HEK293 (cell line): Measurements from ENCODE around the gene SUCO.

Source experiments
- CTCF ChIA-PET: fragments of 350-600 bp; formaldehyde crosslinking; extraction: SDS; loops from one replicate; lab custom pipeline; 2021; ENCODE audit warnings: antibody characterized with exemption; lab: Yijun Ruan, JAX
- POLR2A ChIA-PET: fragments of 300-600 bp; formaldehyde crosslinking; extraction: SDS; loops from one replicate; lab custom pipeline; 2020; ENCODE audit warnings: antibody characterized with exemption, inconsistent platforms; lab: Yijun Ruan, JAX
- H3K27ac ChIP-seq: fragments of 200-500 bp; sonication (Bioruptor generic); 2 replicates; pipeline ENCODE4 v1.5.1; 2014; ENCODE audit warnings: low read depth, low read length, control low read depth, inconsistent platforms; ENCODE audit errors: extremely low read depth
- H3K36me3 ChIP-seq, 2 experiments: fragments of 200-500 bp in 1 of 2; sonication (Bioruptor generic) in 1 of 2; 1 replicate in 1 of 2; 2 replicates in 1 of 2; pipeline ENCODE4 v1.5.1; 2014 to 2017; ENCODE audit warnings: inconsistent platforms in 2 of 2, low read length in 2 of 2; ENCODE audit not compliant: control insufficient read depth in 2 of 2, insufficient read depth in 1 of 2
- H3K4me1 ChIP-seq: fragments of 200-500 bp; sonication (Bioruptor generic); 2 replicates; pipeline ENCODE4 v1.5.1; 2014; ENCODE audit warnings: mild to moderate bottlenecking, low read length, inconsistent platforms; ENCODE audit not compliant: control insufficient read depth, insufficient read depth
- H3K4me3 ChIP-seq: 2 replicates; pipeline ENCODE4 v1.5.1; 2011; ENCODE audit warnings: low read depth, mild to moderate bottlenecking, control low read depth, low read length, moderate library complexity
- H3K9me3 ChIP-seq: fragments of 200-500 bp; sonication (Bioruptor generic); 2 replicates; pipeline ENCODE4 v1.5.1; 2014; ENCODE audit warnings: low read depth, low read length, inconsistent platforms; ENCODE audit not compliant: control insufficient read depth, insufficient read depth
- MZF1 ChIP-seq: fragments of 450-650 bp; formaldehyde crosslinking; IDR thresholded peaks from 2 replicates; pipeline ENCODE4 v1.5.1; 2017; ENCODE audit warnings: missing biosample characterization, missing genetic modification characterization, borderline replicate concordance
- PATZ1 ChIP-seq: fragments of 450-650 bp; formaldehyde crosslinking; IDR thresholded peaks from 2 replicates; pipeline ENCODE4 v1.5.1; 2016; ENCODE audit warnings: missing biosample characterization, missing genetic modification characterization
- PRDM10 ChIP-seq: fragments of 450-650 bp; formaldehyde crosslinking; IDR thresholded peaks from 2 replicates; pipeline ENCODE4 v1.5.1; 2016; ENCODE audit warnings: missing biosample characterization, missing genetic modification characterization
- TCF7L2 ChIP-seq: IDR thresholded peaks from 2 replicates; pipeline ENCODE4 v1.6.1; 2011; ENCODE audit warnings: low read depth, mild to moderate bottlenecking, inconsistent platforms, low read length, moderate library complexity, borderline replicate concordance
- TSHZ1 ChIP-seq: fragments of 450-650 bp; formaldehyde crosslinking; IDR thresholded peaks from 2 replicates; pipeline ENCODE4 v1.5.1; 2016; ENCODE audit warnings: missing biosample characterization, missing genetic modification characterization, borderline replicate concordance
- ZBTB11 ChIP-seq: fragments of 450-650 bp; formaldehyde crosslinking; conservative IDR thresholded peaks from 2 replicates; pipeline ENCODE4 v1.5.1; 2016; ENCODE audit warnings: low read depth, missing biosample characterization, missing genetic modification characterization
- ZIC2 ChIP-seq: fragments of 450-650 bp; formaldehyde crosslinking; IDR thresholded peaks from 2 replicates; pipeline ENCODE4 v1.5.1; 2016; ENCODE audit warnings: missing biosample characterization, missing genetic modification characterization
- ZNF140 ChIP-seq: fragments of 450-650 bp; formaldehyde crosslinking; IDR thresholded peaks from 2 replicates; pipeline ENCODE4 v1.5.1; 2016; ENCODE audit warnings: missing biosample characterization, missing genetic modification characterization
- ZNF146 ChIP-seq: fragments of 450-650 bp; formaldehyde crosslinking; IDR thresholded peaks from 2 replicates; pipeline ENCODE4 v1.5.1; 2016; ENCODE audit warnings: missing biosample characterization, missing genetic modification characterization
- ZNF202 ChIP-seq: fragments of 450-650 bp; formaldehyde crosslinking; IDR thresholded peaks from 2 replicates; pipeline ENCODE4 v1.5.1; 2016; ENCODE audit warnings: missing biosample characterization, missing genetic modification characterization, borderline replicate concordance
- ZNF211 ChIP-seq: fragments of 450-650 bp; formaldehyde crosslinking; IDR thresholded peaks from 2 replicates; pipeline ENCODE4 v1.5.1; 2016; ENCODE audit warnings: low read depth, missing biosample characterization, missing genetic modification characterization
- ZNF350 ChIP-seq: fragments of 450-650 bp; formaldehyde crosslinking; IDR thresholded peaks from 2 replicates; pipeline ENCODE4 v1.5.0; 2017; ENCODE audit warnings: missing biosample characterization, mild to moderate bottlenecking, missing genetic modification characterization
- ZNF404 ChIP-seq: fragments of 450-650 bp; formaldehyde crosslinking; IDR thresholded peaks from 2 replicates; pipeline ENCODE4 v1.5.1; 2017; ENCODE audit warnings: missing biosample characterization, missing genetic modification characterization
- ZNF585B ChIP-seq: fragments of 450-650 bp; formaldehyde crosslinking; IDR thresholded peaks from 2 replicates; pipeline ENCODE4 v1.5.1; 2016; ENCODE audit warnings: missing biosample characterization, missing genetic modification characterization
- ZNF658 ChIP-seq: fragments of 450-650 bp; formaldehyde crosslinking; IDR thresholded peaks from 2 replicates; pipeline ENCODE4; 2016; ENCODE audit warnings: missing biosample characterization, missing genetic modification characterization
- ZNF785 ChIP-seq: fragments of 450-650 bp; formaldehyde crosslinking; IDR thresholded peaks from 2 replicates; pipeline ENCODE4 v1.5.1; 2016; ENCODE audit warnings: missing biosample characterization, missing genetic modification characterization
- ZSCAN23 ChIP-seq: fragments of 450-650 bp; formaldehyde crosslinking; IDR thresholded peaks from 2 replicates; pipeline ENCODE4 v1.5.1; 2016; ENCODE audit warnings: missing biosample characterization, missing genetic modification characterization
- ZSCAN4 ChIP-seq: fragments of 450-650 bp; formaldehyde crosslinking; IDR thresholded peaks from 2 replicates; pipeline ENCODE4 v1.5.1; 2017; ENCODE audit warnings: missing biosample characterization, missing genetic modification characterization
- ZSCAN5A ChIP-seq: fragments of 450-650 bp; formaldehyde crosslinking; IDR thresholded peaks from 2 replicates; pipeline ENCODE4 v1.5.1; 2016; ENCODE audit warnings: missing biosample characterization, missing genetic modification characterization

Gene SUCO

GRCh38 chr1:172559572-172560210, 26.7 kb downstream of the SUCO start:
- Histone ChIP-seq H3K27ac (no peak overlapping the region), H3K4me1 (no peaks in the 10 kb centered on the region), H3K9me3 (no peaks in the 10 kb centered on the region), H3K4me3 (no peak overlapping the region), H3K36me3 (peaks cover 0 to 46% of the 10 kb centered on the region in 2 experiments; a peak in 1 of 3 replicates)
- TF ChIP-seq ZNF585B (tag by site-specific recombination) (no peak), ZNF404 (tag by site-specific recombination) (no peak), MZF1 (tag by site-specific recombination) (no peak), ZNF140 (tag by site-specific recombination) (no peak), ZSCAN4 (tag by site-specific recombination) (no peak), PATZ1 (tag by site-specific recombination) (no peak), ZNF658 (tag by site-specific recombination) (no peak), PRDM10 (tag by site-specific recombination) (no peak), ZSCAN5A (tag by site-specific recombination) (no peak), ZIC2 (tag by site-specific recombination) (no peak), ZNF202 (tag by site-specific recombination) (no peak), ZNF785 (tag by site-specific recombination) (no peak), ZSCAN23 (tag by site-specific recombination) (no peak), TCF7L2 (no peak)
- ChIA-PET CTCF (no interaction called here), POLR2A (no interaction called here)

GRCh38 chr1:172561252-172561651, 28.3 kb downstream of the SUCO start:
- H3K27ac ChIP-seq: no peak overlapping the region
- no peaks in the 10 kb centered on the region for H3K9me3 ChIP-seq
- H3K36me3 ChIP-seq: peaks cover 0 to 55% of the 10 kb centered on the region in 2 experiments; a peak in 1 of 3 replicates
- ChIA-PET CTCF (no interaction called here), POLR2A (interaction anchor here (0.6 kb wide), 1 partner anchor 19 kb away, joined by 3 read pairs; no protein-coding TSS in a partner anchor)
- H3K4me3 ChIP-seq: no peak overlapping the region
- no peaks in the 10 kb centered on the region for H3K4me1 ChIP-seq
- no peak for TF ChIP-seq ZBTB11
- TF ChIP-seq ZNF211 (tag by site-specific recombination): no peak
- no peak for TF ChIP-seq TSHZ1 (tag by site-specific recombination)
- no peak for TF ChIP-seq ZNF350 (tag by site-specific recombination)
- TF ChIP-seq ZNF146 (tag by site-specific recombination): no peak
